Spleen (tissue), 7 donors: ENCODE data around the gene FGA.

Source experiments
- POLR2A ChIP-seq, 3 donors: fragments of 450-650 bp; IDR thresholded peaks; one replicate each; pipeline ENCODE4 v1.5.1; 2017; ENCODE audit warnings: antibody characterized with exemption in 3 of 3, mild to moderate bottlenecking in 1 of 3
- TF ChIP-seq, protein P1 (sequence below), 11 experiments: fragments of 200-600 bp in 7 of 11; fragments of 450-650 bp in 4 of 11; sonication (generic) in 4 of 11; IDR thresholded peaks in 8 of 11; conservative IDR thresholded peaks in 3 of 11; 1 replicate in 7 of 11; 2 replicates in 4 of 11; pipeline versions ENCODE4 v1.4.0 to v1.8.0; 2016 to 2021; ENCODE audit warnings: antibody characterized with exemption in 11 of 11, inconsistent platforms in 4 of 11, mild to moderate bottlenecking in 1 of 11
- donor health status: DM: no; HTN: no; CAD: no; lungs with moderate emphysema.
- donor health status: DM: no; HTN: no; CAD: no.
- donor health status: DM: no; HTN: no; CAD: no.

- TF ChIP-seq, protein P1, sequence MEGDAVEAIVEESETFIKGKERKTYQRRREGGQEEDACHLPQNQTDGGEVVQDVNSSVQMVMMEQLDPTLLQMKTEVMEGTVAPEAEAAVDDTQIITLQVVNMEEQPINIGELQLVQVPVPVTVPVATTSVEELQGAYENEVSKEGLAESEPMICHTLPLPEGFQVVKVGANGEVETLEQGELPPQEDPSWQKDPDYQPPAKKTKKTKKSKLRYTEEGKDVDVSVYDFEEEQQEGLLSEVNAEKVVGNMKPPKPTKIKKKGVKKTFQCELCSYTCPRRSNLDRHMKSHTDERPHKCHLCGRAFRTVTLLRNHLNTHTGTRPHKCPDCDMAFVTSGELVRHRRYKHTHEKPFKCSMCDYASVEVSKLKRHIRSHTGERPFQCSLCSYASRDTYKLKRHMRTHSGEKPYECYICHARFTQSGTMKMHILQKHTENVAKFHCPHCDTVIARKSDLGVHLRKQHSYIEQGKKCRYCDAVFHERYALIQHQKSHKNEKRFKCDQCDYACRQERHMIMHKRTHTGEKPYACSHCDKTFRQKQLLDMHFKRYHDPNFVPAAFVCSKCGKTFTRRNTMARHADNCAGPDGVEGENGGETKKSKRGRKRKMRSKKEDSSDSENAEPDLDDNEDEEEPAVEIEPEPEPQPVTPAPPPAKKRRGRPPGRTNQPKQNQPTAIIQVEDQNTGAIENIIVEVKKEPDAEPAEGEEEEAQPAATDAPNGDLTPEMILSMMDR (IDR thresholded peaks at IDR 0.05 in 8 of 11, conservative IDR thresholded peaks at IDR 0.05 in 3 of 11): no peak
- no peak for TF ChIP-seq POLR2A (IDR thresholded peaks at IDR 0.05)
These were observed at the start of gene FGA for GRCh38 chr4:154590329-154591006.
